GM10266 (cell line): ENCODE data around the gene AP3B1.
"Not testable (repeated sequence)": the region's sequence is repeated elsewhere in the genome, so short reads cannot be mapped to it uniquely, and the experiment has no call there.

Experiments used
- DNase-seq: peaks from one replicate; pipeline ENCODE4 v3.0.0; 2012; ENCODE audit errors: extremely low spot score
- TF ChIP-seq, protein P1 (sequence below): IDR thresholded peaks from 2 replicates; pipeline ENCODE4 v1.5.1; 2012; ENCODE audit warnings: mild to moderate bottlenecking, low read depth; ENCODE audit not compliant: control insufficient read depth, insufficient read depth; ENCODE audit errors: missing control alignments

The AP3B1 gene

DNA sequence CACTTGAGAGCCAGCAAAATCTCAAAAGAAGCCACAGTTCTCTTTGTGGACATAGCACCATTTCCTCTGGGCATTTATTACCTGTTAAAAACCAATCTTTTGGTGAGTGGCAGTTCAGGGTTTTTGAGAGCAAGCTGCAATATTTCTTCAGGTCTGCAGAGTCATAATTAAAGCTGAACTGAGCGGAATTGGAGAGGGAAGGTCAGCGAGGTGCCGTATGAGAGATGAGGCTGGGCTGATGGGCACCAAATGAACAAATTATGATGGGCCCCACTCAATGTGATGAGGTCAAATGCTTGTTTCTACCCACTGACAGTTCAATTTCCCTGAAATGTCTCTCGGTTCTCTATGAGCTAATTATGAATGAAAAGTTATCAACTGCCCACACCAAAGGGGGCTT, 231.9 kb downstream of the AP3B1 start:
- TF ChIP-seq, protein P1, sequence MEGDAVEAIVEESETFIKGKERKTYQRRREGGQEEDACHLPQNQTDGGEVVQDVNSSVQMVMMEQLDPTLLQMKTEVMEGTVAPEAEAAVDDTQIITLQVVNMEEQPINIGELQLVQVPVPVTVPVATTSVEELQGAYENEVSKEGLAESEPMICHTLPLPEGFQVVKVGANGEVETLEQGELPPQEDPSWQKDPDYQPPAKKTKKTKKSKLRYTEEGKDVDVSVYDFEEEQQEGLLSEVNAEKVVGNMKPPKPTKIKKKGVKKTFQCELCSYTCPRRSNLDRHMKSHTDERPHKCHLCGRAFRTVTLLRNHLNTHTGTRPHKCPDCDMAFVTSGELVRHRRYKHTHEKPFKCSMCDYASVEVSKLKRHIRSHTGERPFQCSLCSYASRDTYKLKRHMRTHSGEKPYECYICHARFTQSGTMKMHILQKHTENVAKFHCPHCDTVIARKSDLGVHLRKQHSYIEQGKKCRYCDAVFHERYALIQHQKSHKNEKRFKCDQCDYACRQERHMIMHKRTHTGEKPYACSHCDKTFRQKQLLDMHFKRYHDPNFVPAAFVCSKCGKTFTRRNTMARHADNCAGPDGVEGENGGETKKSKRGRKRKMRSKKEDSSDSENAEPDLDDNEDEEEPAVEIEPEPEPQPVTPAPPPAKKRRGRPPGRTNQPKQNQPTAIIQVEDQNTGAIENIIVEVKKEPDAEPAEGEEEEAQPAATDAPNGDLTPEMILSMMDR = no peak
- no peak for DNase-seq

DNA sequence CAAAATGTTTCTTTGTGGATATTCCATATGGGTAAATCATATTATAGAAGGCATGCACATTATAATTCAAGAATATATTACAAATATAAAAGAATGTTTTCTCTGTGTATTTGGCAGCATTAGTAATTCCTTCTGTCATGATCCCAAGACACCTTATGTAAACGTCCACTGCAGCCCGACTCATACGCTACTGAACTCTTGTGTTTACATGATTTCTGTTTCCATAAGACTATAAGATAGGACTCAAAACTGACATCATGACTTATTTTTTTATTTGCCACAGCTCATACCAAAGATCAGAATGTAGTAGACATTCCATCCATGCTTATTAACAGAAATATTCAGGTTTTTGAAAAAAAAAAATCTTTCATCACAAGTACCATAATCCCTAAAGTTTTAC, 234.1 kb downstream of the AP3B1 start:
- TF ChIP-seq, protein P1 = no peak
- no peak for DNase-seq

DNA sequence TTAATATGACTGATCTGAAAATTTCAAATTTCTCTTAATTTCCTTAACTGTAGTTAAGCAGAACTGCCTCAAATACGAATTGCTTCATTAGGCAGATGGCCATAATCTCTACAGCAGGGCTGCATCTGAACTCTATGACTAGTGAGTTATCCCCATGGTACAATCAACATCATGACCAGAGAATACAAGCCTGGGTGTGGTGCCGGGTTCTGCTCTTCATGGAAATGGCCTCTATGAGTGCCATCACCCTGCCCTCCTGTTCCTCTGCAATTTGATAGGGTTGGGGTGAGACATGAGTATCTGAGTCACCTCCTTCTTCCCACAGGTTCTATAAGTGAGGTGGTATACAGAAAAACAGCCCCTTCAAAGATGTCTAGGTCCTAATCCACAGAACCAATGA, 235.9 kb downstream of the AP3B1 start:
- no peak for DNase-seq
- TF ChIP-seq, protein P1 = no peak

DNA sequence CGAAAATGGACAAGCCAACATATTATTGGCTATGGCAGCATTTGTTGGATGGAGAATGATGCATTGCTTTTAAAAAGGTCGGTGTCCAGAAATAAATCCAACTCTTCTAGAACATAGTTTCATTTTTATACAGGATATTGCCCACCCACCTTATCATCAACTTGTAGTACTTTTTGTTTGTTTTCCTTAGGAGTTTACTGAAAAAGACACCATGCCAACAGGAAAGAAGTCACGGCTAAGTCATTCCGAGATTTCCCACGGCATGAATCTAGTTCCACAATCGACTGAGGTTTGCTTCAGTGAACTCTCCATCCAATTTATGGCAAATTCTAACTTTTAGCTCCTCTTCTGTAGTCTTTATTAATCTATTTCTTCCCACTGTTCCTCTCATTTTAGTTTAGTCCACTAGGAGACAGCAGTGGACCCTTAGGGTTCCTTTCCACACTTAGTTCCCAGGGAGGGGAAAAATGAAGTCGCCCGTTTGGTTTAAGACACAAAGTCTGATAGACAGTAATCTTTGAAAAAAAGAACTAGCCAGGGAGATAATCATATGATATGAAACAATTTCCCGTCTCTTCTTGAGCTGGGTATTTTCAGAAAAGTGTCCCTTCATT, 237.5 kb downstream of the AP3B1 start:
- TF ChIP-seq, protein P1 = no peak
- no peak for DNase-seq

DNA sequence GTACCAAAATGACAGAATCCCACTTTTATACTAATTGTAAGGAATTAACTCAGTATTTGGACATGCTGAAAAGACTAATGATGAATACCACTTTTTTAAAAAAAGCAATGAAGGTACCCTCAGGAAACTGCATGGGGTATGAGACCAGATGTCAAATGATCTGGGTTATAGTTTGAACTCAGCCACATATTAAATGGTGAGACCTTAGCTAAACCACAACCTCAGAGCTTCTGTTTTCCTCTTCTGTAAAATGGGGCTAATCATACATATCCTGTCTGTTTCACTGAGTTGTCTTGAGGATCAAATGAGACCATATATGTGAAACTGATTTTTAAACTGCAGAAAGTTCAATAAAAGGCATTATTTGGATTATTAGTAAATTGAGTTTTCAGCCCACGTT, 238.4 kb downstream of the AP3B1 start:
- DNase-seq = no peak
- TF ChIP-seq, protein P1 = no peak

DNA sequence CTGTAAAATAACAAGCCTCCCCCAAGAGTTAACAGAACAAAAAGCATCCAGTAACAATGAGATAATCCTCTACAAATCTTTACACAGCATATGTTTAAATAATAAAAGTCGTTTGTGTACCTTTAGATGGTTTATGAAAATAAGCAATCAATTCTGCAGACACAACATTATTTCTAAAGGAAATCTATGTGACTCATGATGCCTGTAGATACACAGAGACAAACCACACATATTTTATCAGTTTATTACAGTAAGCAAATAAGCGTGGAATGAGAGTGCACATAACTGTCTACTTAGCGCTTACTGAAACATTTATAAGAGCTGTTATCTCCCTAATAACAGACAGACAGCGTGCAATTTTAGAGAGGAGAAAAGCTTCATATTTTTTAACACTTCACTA, 243.6 kb downstream of the AP3B1 start:
- no peak for DNase-seq
- TF ChIP-seq, protein P1 = no peak

DNA sequence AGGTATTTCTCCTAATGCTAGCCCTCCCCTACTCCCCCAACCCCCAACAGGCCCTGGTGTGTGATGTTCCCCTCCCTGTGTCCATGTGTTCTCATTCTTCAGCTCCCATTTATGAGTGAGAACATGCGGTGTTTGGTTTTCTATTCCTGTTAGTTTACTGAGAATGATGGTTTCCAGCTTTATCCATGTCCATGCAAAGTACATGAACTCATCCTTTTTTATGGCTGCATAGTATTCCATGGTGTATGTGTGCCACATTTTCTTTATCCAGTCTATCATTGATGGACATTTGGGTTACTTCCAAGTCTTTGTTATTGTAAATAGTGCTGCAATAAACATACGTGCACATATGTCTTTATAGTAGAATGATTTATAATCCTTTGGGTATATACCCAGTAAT, 247.7 kb downstream of the AP3B1 start:
- not testable (repeated sequence) for DNase-seq

DNA sequence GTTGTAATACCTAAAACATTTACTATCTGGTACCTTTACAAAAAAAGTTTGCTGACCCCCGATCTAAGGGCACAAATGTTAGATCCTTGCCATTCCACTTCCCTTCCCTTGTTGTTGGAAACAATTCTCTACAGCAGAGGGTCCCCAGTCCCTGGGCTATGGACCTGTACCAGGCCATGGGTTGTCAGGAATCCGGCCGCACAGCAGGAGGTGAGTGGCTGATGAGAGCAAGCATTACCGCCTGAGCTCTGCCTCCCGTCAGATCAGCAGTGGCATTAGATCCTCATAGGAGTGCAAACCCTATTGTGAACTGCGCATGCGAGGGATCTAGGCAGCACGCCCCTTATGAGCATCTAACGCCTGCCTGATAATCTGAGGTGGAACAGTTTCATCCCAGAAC, 248.5 kb downstream of the AP3B1 start:
- TF ChIP-seq, protein P1 = no peak

More for the DNA sequence above, 248.5 kb downstream of the AP3B1 start:
- no peak for DNase-seq
